DMS153 treated with DMSO at 0.1 percent for 48 hours (cell line): ENCODE results near the gene DOP1A.

ENCODE experiments used
- DNase-seq: peaks from one replicate; lab custom pipeline; 2025; ENCODE audit not compliant: unreplicated experiment; lab: John Stamatoyannopoulos, UW

Gene DOP1A

DNA sequence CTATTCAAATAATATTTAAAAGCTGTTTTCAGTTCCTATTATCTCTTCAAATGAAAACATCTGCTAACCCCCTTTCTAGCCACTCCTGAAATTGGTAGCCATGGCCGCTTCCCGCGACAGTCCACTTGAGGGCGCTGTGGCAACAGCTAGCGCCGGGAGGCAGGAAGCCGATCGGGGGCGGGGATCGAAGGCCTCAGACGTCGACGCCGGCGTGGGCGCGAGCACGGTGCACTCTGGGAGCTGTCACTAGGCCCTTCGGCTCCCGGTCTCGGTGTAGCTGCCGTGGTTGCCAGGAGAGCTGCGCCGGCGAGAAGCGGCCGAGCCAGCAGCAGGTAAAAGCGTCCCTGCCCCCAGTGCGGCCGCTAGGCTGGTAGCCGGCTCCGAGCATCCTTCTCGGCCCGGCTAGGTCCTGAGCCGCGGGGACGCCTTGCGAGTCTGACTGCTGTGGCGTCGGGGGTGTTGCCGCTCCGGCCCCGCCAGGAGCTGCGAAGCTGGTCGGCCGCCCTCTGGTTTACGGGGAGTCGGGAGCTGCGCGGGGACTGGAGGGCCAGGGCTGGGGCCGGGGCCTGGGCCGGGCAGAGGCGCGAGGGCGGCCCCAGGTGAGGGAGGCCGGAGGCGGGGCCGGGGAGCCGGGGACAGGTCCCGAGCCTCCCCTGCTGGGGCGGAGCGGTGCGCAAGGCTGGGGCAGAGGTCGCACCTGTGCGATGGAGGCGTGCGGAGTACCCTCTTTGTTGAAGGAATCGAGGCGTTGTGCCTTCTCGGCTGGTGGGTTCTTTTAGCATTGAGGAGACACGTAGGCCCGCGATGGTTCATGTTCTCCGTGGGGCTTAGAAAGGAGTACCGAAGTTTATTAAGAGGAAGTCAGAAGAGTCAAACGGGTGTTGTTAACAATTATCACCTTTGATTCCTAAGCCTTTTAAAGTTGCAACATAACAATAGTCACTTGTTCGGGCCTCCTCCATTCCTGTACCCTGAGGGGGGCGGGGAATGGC lies at the start of gene DOP1A:
TSS of gene DOP1A (plus strand) at position 224 of the 992 bp plus-strand sequence. CDS start 29,307 bp downstream, outside the sequence.
- DNase-seq: peak; percentile 99

DNA sequence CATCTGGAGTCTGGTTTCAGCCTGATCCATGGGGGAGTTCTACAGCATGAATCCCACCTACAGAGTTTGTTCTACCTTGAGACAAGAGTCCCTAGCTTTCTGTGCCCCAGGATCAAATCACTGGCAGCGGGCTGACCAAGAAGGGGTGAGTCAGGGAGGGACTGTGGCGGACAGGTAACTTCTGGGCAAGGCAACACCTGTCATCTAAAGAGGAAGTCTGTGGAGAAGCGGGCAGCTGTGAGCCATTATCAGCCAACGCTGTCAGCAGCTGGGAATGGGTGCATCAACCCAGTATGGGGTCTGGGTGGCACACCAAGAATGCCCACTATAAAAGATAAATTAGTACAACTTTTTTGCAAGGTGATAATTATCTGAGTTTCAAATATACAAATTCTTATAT lies 47.7 kb upstream of the DOP1A start:
- no peak for DNase-seq

- DNase-seq: no peak
Observed at GRCh38 chr6:83031689-83032088, 35.8 kb upstream of the DOP1A start.

- DNase-seq: no peak
Observed at GRCh38 chr6:83038246-83038645, 29.2 kb upstream of the DOP1A start.

DNA sequence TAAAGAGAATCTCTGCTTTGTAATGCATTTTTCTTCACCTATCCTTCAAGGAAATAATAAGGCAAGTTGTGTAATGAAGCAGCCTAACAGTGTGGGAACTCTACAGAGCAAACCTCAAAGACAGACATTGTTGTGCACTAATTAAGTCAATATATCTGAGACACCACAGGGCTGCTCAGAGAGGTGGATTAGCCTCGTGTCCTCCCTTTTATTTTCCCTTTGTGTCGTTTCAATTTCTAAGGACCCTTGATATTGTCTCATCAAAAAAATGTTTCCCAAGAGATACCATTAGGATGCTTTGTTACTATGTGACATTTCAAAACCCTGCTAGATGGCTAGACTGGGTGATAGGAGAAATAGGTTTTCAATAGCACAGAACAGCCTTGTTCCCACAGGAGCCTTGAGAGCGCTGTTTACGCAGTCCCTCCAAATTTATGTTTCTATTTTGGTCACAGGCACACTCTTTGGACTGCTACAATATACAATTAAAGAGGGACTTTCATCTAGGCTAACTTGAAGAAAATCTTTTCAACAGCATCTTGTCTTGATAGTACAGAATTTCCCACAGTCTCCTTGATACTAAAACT lies 24.9 kb upstream of the DOP1A start:
- no peak for DNase-seq

- DNase-seq: no peak
Observed at GRCh38 chr6:83044091-83044768, 23.2 kb upstream of the DOP1A start.

GRCh38 chr6:83047065-83047754 lies 20.3 kb upstream of the DOP1A start:
- DNase-seq: peak; percentile 34

- peak; percentile 86 for DNase-seq
Observed at GRCh38 chr6:83051377-83052172, 15.9 kb upstream of the DOP1A start.

GRCh38 chr6:83053678-83054077 lies 13.8 kb upstream of the DOP1A start:
- no peak for DNase-seq

DNA sequence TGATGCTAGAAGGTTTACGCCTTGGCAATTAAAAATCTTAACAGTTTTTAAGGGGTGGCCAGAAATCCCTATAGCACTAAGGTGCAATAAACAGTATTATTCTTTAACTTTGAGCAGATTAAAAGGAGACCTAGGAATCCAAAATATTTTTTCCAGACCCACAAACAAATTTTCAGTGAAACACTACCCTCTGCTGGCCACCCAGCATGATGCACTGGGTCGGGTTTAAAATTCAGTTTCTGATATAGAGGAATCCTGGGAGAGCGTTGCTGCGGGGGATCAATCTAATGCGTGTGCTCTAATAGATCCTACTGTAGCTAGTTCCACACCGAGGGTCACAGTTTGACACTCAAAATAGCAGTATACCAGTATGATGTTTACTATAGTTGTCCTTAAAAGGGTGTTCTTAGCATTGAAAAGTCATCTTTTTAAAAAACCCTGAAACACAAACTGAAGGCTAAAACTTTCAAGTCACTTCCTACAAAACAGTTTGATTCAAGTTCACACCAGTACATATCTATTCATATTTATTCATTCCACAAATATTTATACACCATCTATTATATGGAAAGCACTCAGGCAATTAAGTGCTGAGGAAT lies 12.0 kb upstream of the DOP1A start:
- DNase-seq: peak; percentile 64

DNA sequence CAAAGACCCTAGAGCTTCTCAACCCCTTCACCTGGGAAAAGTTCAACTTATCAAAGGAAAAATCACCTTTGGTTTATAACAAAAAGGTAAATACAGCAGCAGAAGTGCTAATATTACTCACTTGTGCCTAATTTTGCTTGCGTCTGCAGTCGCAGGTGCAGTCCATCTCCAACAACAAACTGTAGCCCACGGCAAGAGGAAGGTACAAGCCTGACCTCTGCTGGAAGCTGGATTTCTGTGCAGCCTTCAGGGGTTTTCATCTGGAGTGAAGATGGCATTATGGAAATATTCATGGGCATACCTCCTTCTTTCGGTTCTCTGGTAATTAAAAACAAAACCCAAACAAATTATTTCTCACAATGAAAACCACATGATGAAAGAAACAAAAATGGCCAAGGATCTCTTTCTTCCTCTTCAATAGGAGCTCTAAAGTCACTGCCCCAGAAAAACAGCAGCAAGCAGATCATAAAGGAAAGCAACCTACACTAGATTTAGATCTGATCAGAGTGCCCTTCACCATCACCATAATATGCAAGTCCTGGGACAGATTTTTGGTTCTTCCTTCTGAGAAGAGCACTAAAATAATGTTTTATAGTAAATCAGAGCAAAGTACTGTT lies 9.7 kb upstream of the DOP1A start:
- peak; percentile 45 for DNase-seq

- no peak for DNase-seq
Observed at GRCh38 chr6:83061190-83061589, 6.3 kb upstream of the DOP1A start.

- DNase-seq: no peak
Observed at GRCh38 chr6:83062225-83062624, 5.2 kb upstream of the DOP1A start.

GRCh38 chr6:83065511-83066192 lies 1.8 kb upstream of the DOP1A start, which contains the start of gene UBE3D:
UBE3D (minus strand) TSS chr6:83065841; CDS start chr6:83065718, 123 bp downstream.
- peak; percentile 91 for DNase-seq

- no peak for DNase-seq
Observed at GRCh38 chr6:83068616-83069015, 1.1 kb downstream of the DOP1A start.

- DNase-seq: no peak
Observed at GRCh38 chr6:83069633-83070032, 2.2 kb downstream of the DOP1A start.

- DNase-seq: no peak
Observed at GRCh38 chr6:83071023-83071422, 3.6 kb downstream of the DOP1A start.

GRCh38 chr6:83071707-83072106 lies 4.2 kb downstream of the DOP1A start:
- DNase-seq: no peak

DNA sequence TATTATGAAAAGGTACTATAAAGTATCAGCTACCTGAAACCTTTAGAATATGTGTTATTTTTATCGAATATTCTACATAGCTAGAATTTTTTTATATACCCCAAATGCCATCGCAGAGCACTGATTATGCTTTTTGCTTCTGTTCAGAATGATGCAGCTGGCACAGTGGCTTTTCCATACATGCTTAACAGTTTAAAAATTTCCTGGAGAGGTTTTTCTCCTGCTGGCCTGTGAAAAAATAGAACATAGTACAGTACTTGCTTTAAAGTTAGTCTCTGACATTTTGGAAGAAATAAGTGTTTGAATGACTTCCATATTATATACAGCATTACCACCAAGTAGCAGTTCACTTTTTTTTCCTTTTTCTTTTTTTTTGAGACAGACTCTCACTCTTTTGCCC lies 5.3 kb downstream of the DOP1A start:
- DNase-seq: no peak
